ENCODE results near the gene GASK1A.

- TF ChIP-seq CTCF (IDR thresholded peaks at IDR 0.05), result no peak
- no peak for TF ChIP-seq POLR2AphosphoS5 (IDR thresholded peaks at IDR 0.05; ENCODE audit: low read depth, low read length)
- TF ChIP-seq TCF7L2 (IDR thresholded peaks at IDR 0.05; ENCODE audit: low read depth, low read length), result no peak
These were observed 31.5 kb downstream of the GASK1A start for GRCh38 chr3:43010638-43011037.
